GM12878 (cell line): ENCODE measurements around the gene HNRNPR. TPM values are rescaled to one million over a fixed set of nuclear protein-coding genes. Genes with fewer than 3 reads are reported as not detected.

Source experiments
- ATAC-seq: fragments of 200-7000 bp; cut with Tn5 transposase; 3 replicates; pipeline ENCODE4 v1.9.1; 2020; ENCODE audit warnings: mild to moderate bottlenecking, moderate library complexity
- BruUV-seq: library from RNA; stranded (reverse); fragments of 400-500 nt; replicated peaks from 2 replicates; lab custom pipeline; 2021; lab: Mats Ljungman, UMichigan
- CTCF ChIA-PET: fragments of 300-600 bp; sonication (Branson Sonifier 250); formaldehyde crosslinking; extraction: SDS; loops from one replicate; lab custom pipeline; 2021; ENCODE audit warnings: inconsistent platforms; lab: Yijun Ruan, JAX
- POLR2A ChIA-PET: fragments of 350-600 bp; formaldehyde crosslinking; extraction: SDS; loops from one replicate; lab custom pipeline; 2021; ENCODE audit warnings: inconsistent platforms; lab: Charles Lee
- RAD21 ChIA-PET: fragments of 300-600 bp; sonication (Branson Sonifier 250); formaldehyde crosslinking; loops from one replicate; lab custom pipeline; 2023; ENCODE audit warnings: antibody characterized with exemption; ENCODE audit not compliant: unreplicated experiment; lab: Charles Lee
- SMC1A ChIA-PET: fragments of 300-600 bp; sonication (Branson Sonifier 250); formaldehyde crosslinking; loops from one replicate; lab custom pipeline; 2023; ENCODE audit not compliant: unreplicated experiment, uncharacterized antibody; lab: Charles Lee
- DNase-seq: peaks from one replicate; pipeline ENCODE4 v3.0.0-alpha.2; 2011; ENCODE audit warnings: low read depth, low spot score
- FAIRE-seq: peaks from 3 replicates; lab custom pipeline; 2011; peaks lifted over from hg19 to GRCh38; lab: Jason Lieb, UNC
- H2AFZ ChIP-seq: 2 replicates; pipeline ENCODE4 v1.6.0; 2011; ENCODE audit warnings: low read depth, low read length, control low read depth; ENCODE audit not compliant: control insufficient read depth
- H3K27ac ChIP-seq: 2 replicates; pipeline ENCODE4 v1.5.1; 2011; ENCODE audit warnings: control low read depth; ENCODE audit not compliant: control insufficient read depth, insufficient read depth
- H3K27me3 ChIP-seq, 2 experiments: replicated peaks in 1 of 2; 2 replicates each; pipeline versions ENCODE4 v1.6.0 to v1.6.1; 2011; ENCODE audit warnings: low read length in 1 of 2; ENCODE audit not compliant: control insufficient read depth in 2 of 2, insufficient read depth in 2 of 2
- H3K36me3 ChIP-seq, 2 experiments: 2 replicates each; pipeline ENCODE4 v1.5.1; 2011; ENCODE audit warnings: low read length in 1 of 2; ENCODE audit not compliant: control insufficient read depth in 2 of 2, insufficient read depth in 2 of 2
- H3K4me1 ChIP-seq: 2 replicates; pipeline ENCODE4 v1.6.1; 2011; ENCODE audit warnings: mild to moderate bottlenecking, low read length, moderate library complexity, mixed read lengths; ENCODE audit not compliant: control insufficient read depth, insufficient read depth
- H3K4me2 ChIP-seq: 2 replicates; pipeline ENCODE4 v1.6.0; 2011; ENCODE audit warnings: control low read depth; ENCODE audit not compliant: control insufficient read depth, insufficient read depth
- H3K4me3 ChIP-seq: fragments of 200-600 bp; sonication (generic); 2 replicates; pipeline ENCODE4 v1.5.1; 2016
- H3K79me2 ChIP-seq: 2 replicates; pipeline ENCODE4 v1.6.0; 2011; ENCODE audit warnings: low read length; ENCODE audit not compliant: control insufficient read depth, insufficient read depth
- H3K9ac ChIP-seq: 2 replicates; pipeline ENCODE4 v1.8.0; 2011; ENCODE audit warnings: low read length, control low read depth, mixed read lengths; ENCODE audit not compliant: control insufficient read depth, insufficient read depth
- H3K9me3 ChIP-seq: replicated peaks from 3 replicates; pipeline ENCODE4 v1.5.1; 2011; ENCODE audit warnings: mild to moderate bottlenecking, low read length; ENCODE audit not compliant: control insufficient read depth, insufficient read depth
- H4K20me1 ChIP-seq: 2 replicates; pipeline ENCODE4 v1.6.0; 2011; ENCODE audit not compliant: control insufficient read depth, insufficient read depth
- BACH1 ChIP-seq: fragments of 450-650 bp; IDR thresholded peaks from 2 replicates; pipeline ENCODE4 v1.6.1; 2017; ENCODE audit warnings: mild to moderate bottlenecking, borderline replicate concordance
- KAT2A ChIP-seq: conservative IDR thresholded peaks from 2 replicates; pipeline ENCODE4 v1.6.1; 2011; ENCODE audit warnings: low read depth, low read length; ENCODE audit not compliant: control insufficient read depth
- KDM1A ChIP-seq: fragments of 200-600 bp; sonication (generic); IDR thresholded peaks from 2 replicates; pipeline ENCODE4 v1.6.1; 2016; ENCODE audit warnings: borderline replicate concordance
- MEF2B ChIP-seq: fragments of 450-650 bp; IDR thresholded peaks from 2 replicates; pipeline ENCODE4 v1.6.1; 2018; ENCODE audit warnings: mild to moderate bottlenecking, moderate library complexity; ENCODE audit not compliant: partially characterized antibody, poor library complexity, severe bottlenecking
- NFIC ChIP-seq: IDR thresholded peaks from 2 replicates; pipeline ENCODE4 v1.6.1; 2012; ENCODE audit warnings: low read depth, mild to moderate bottlenecking, inconsistent platforms, low read length, moderate library complexity
- POLR2AphosphoS2 ChIP-seq: IDR thresholded peaks from 2 replicates; pipeline ENCODE4 v1.6.1; 2011; ENCODE audit warnings: low read depth, mild to moderate bottlenecking, low read length, improper control_type of control experiment, moderate library complexity
- RCOR1 ChIP-seq: conservative IDR thresholded peaks from 2 replicates; pipeline ENCODE4 v1.6.1; 2012; ENCODE audit warnings: low read depth, low read length, improper control_type of control experiment
- RELA ChIP-seq: fragments of 450-650 bp; IDR thresholded peaks from 2 replicates; pipeline ENCODE4 v1.8.0; 2014; ENCODE audit warnings: borderline replicate concordance; ENCODE audit not compliant: partially characterized antibody
- SREBF2 ChIP-seq: IDR thresholded peaks from 2 replicates; pipeline ENCODE4 v1.6.1; 2012; ENCODE audit warnings: mild to moderate bottlenecking, low read length
- STAT3 ChIP-seq: IDR thresholded peaks from 2 replicates; pipeline ENCODE4 v1.6.1; 2011; ENCODE audit warnings: low read depth, low read length, improper control_type of control experiment
- TCF12 ChIP-seq: IDR thresholded peaks from 2 replicates; pipeline ENCODE4 v1.6.1; 2011; ENCODE audit warnings: low read depth, mild to moderate bottlenecking, low read length
- WGBS: methylation state at CpG from one replicate; pipeline ENCODE4 v1.1.6; 2016; ENCODE audit warnings: low lambda C conversion rate; ENCODE audit not compliant: insufficient replicate concordance, insufficient coverage; ENCODE audit errors: missing lambda C conversion rate; 5-methylcytosine and 5-hydroxymethylcytosine counted together
- in situ Hi-C: fragments of 300-500 bp; cut with MboI; formaldehyde crosslinking; loops from 9 replicates; pipeline ENCODE4 v1.14.3; 2018; ENCODE audit warnings: mixed read lengths
- intact Hi-C: fragments of 100-400 bp; cut with micrococcal nuclease; formaldehyde crosslinking; loops from one replicate; pipeline ENCODE4 v1.14.2; 2022; ENCODE audit not compliant: unreplicated experiment
- polyA plus RNA-seq, 11 experiments: library from polyadenylated mRNA; depleted of rRNA in 4 of 11; unstranded in 6 of 11; stranded (reverse) in 5 of 11; fragments of >200 nt; fragmentation: Nextera tagmentation in 4 of 11; fragmentation: Illumina TruSeq in 1 of 11; extraction: Ambion mirVana in 4 of 11; extraction: Trizol in 1 of 11; gene quantifications; 1 replicate in 1 of 11; 2 replicates in 10 of 11; pipeline versions ENCODE4 v1.2.1 to v1.2.3, GENCODE V29; 2011 to 2016; ENCODE audit warnings: inconsistent platforms in 2 of 11, missing spikeins in 2 of 11, low read depth in 1 of 11
- total RNA-seq, 4 experiments: library from RNA; depleted of rRNA in 3 of 4; stranded (reverse); fragments of >200 nt in 3 of 4; fragmentation: Illumina TruSeq in 1 of 4; extraction: Trizol in 1 of 4; gene quantifications; 2 replicates each; pipeline versions ENCODE4 v1.2.1 to v1.2.3, GENCODE V29; 2013 to 2021
- TF ChIP-seq, protein P1 (sequence below): fragments of 450-650 bp; IDR thresholded peaks from 2 replicates; pipeline ENCODE4 v1.6.1; 2014; ENCODE audit warnings: mild to moderate bottlenecking
- TF ChIP-seq, protein P2 (sequence below): fragments of 450-650 bp; IDR thresholded peaks from 2 replicates; pipeline ENCODE4 v1.6.1; 2017; ENCODE audit warnings: mild to moderate bottlenecking
- TF ChIP-seq, protein P3 (sequence below): fragments of 450-650 bp; IDR thresholded peaks from 2 replicates; pipeline ENCODE4 v1.6.1; 2016; ENCODE audit warnings: mild to moderate bottlenecking

Gene HNRNPR
- total and polyA plus RNA-seq, 10 of the 15 experiments (the other 5 are each of a cell fraction or from before 2014, with no cell fraction given), result 80.5 to 280 (median 218) TPM

GRCh38 chr1:23331713-23332112 is 12.4 kb downstream of the HNRNPR start (continued):
- TF ChIP-seq NFIC, result no peak
- TF ChIP-seq, protein P1, sequence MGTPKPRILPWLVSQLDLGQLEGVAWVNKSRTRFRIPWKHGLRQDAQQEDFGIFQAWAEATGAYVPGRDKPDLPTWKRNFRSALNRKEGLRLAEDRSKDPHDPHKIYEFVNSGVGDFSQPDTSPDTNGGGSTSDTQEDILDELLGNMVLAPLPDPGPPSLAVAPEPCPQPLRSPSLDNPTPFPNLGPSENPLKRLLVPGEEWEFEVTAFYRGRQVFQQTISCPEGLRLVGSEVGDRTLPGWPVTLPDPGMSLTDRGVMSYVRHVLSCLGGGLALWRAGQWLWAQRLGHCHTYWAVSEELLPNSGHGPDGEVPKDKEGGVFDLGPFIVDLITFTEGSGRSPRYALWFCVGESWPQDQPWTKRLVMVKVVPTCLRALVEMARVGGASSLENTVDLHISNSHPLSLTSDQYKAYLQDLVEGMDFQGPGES, result no peak
- TF ChIP-seq KAT2A, result no peak
- no peak for TF ChIP-seq RCOR1
- no peak for TF ChIP-seq TCF12
- TF ChIP-seq RELA, result no peak
- no peak for TF ChIP-seq KDM1A
- TF ChIP-seq, protein P2, sequence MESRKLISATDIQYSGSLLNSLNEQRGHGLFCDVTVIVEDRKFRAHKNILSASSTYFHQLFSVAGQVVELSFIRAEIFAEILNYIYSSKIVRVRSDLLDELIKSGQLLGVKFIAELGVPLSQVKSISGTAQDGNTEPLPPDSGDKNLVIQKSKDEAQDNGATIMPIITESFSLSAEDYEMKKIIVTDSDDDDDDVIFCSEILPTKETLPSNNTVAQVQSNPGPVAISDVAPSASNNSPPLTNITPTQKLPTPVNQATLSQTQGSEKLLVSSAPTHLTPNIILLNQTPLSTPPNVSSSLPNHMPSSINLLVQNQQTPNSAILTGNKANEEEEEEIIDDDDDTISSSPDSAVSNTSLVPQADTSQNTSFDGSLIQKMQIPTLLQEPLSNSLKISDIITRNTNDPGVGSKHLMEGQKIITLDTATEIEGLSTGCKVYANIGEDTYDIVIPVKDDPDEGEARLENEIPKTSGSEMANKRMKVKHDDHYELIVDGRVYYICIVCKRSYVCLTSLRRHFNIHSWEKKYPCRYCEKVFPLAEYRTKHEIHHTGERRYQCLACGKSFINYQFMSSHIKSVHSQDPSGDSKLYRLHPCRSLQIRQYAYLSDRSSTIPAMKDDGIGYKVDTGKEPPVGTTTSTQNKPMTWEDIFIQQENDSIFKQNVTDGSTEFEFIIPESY, result no peak
- TF ChIP-seq SREBF2, result no peak

DNA sequence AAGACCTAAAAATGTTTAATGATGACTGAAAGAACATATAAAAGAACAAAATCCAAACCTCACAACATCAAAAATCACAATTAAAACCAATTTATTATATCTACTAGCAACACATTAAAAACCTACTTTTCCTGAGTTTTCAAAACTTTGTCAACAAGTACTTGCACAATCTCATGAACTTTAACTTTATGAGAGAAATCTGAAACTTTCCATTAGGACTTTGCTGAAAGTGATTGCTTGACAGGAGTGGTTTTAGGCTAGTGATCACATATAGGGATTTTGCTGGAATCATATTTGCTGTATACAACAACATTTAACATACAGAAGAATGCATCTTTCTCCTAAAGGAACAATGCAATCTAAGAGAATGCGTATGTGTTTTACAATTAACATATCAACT is 13.2 kb downstream of the HNRNPR start:
- in situ Hi-C loops (no loop called here), intact Hi-C loops (no loop called here)
- Histone ChIP-seq H3K4me3 (no peak overlapping the region), H3K9me3 (no peaks in the 10 kb centered on the region), H3K4me2 (no peak overlapping the region), H3K79me2 (peaks cover 14% of the 10 kb centered on the region), H4K20me1 (no peaks in the 10 kb centered on the region), H2AFZ (no peak overlapping the region), H3K9ac (no peak overlapping the region), H3K4me1 (no peaks in the 10 kb centered on the region), H3K27ac (no peak overlapping the region), H3K27me3 (no peaks in the 10 kb centered on the region), H3K36me3 (peaks cover 7 to 63% of the 10 kb centered on the region in 2 experiments)
- WGBS, result 96% methylated on average over 1 of the region's 1 CpG
- ATAC-seq (no peak), DNase-seq (no peak), FAIRE-seq (no peak)
- ChIA-PET CTCF (interaction anchor here (2.5 kb wide), 1 partner anchor 8 kb away, joined by 9 read pairs; no protein-coding TSS in a partner anchor), POLR2A (interaction anchor here (0.8 to 0.9 kb wide), 2 partner anchors 13 kb away, joined by 3 read pairs; partner anchors contain the start of gene HNRNPR), RAD21 (no interaction called here), SMC1A (interaction anchor here (1.7 kb wide), 1 partner anchor 26 kb away, joined by 4 read pairs; no protein-coding TSS in a partner anchor)
- BruUV-seq, result no TSS peak
- TF ChIP-seq STAT3, result no peak
- no peak for TF ChIP-seq MEF2B
- TF ChIP-seq, protein P3, sequence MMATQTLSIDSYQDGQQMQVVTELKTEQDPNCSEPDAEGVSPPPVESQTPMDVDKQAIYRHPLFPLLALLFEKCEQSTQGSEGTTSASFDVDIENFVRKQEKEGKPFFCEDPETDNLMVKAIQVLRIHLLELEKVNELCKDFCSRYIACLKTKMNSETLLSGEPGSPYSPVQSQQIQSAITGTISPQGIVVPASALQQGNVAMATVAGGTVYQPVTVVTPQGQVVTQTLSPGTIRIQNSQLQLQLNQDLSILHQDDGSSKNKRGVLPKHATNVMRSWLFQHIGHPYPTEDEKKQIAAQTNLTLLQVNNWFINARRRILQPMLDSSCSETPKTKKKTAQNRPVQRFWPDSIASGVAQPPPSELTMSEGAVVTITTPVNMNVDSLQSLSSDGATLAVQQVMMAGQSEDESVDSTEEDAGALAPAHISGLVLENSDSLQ, result no peak
- TF ChIP-seq POLR2AphosphoS2, result no peak
- no peak for TF ChIP-seq BACH1
